ENCODE results near the gene EPHA8.

Gene EPHA8

DNA sequence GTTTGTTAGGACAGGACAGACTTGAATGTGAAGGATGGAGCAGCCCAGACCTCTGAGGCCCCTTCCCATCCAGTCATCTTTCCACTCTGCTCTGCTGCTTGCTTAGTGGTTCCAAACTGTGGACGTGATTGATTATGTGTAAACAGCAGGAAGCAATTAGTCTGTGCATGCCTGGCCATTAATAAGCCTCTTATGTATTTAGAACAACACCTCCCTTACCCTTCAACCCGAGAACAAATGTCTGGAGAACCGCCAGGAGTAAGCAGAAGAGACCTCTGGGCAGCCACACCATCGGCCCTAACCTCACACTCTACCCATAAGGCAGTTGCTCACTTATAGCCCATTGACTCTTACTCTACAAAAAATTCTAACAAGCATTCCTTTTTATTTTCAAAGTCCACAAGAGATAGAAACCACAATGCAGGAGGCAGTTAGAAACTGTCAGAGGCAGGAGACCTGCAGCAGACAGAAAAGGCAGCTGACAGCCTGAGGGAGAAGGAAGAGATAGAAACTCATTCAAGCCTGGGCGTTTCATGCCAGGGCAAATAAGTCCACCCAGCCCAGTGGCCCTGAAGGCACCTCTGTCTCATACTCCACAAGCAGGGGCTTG is 5.8 kb upstream of the EPHA8 start:
- H2AFZ ChIP-seq (ENCODE audit: low read depth, low read length), result no peak overlapping the region
- H3K27me3 ChIP-seq (ENCODE audit: insufficient read depth, low read length), result peaks cover 63% of the 10 kb centered on the region
- H3K9me3 ChIP-seq (ENCODE audit: low read length), result no peaks in the 10 kb centered on the region
- H3K4me1 ChIP-seq (ENCODE audit: insufficient read depth, low read length), result peaks cover 25% of the 10 kb centered on the region
- no peak overlapping the region for H3K4me3 ChIP-seq (ENCODE audit: low read length)
- no peaks in the 10 kb centered on the region for H3K36me3 ChIP-seq (ENCODE audit: insufficient read depth, low read length)

DNA sequence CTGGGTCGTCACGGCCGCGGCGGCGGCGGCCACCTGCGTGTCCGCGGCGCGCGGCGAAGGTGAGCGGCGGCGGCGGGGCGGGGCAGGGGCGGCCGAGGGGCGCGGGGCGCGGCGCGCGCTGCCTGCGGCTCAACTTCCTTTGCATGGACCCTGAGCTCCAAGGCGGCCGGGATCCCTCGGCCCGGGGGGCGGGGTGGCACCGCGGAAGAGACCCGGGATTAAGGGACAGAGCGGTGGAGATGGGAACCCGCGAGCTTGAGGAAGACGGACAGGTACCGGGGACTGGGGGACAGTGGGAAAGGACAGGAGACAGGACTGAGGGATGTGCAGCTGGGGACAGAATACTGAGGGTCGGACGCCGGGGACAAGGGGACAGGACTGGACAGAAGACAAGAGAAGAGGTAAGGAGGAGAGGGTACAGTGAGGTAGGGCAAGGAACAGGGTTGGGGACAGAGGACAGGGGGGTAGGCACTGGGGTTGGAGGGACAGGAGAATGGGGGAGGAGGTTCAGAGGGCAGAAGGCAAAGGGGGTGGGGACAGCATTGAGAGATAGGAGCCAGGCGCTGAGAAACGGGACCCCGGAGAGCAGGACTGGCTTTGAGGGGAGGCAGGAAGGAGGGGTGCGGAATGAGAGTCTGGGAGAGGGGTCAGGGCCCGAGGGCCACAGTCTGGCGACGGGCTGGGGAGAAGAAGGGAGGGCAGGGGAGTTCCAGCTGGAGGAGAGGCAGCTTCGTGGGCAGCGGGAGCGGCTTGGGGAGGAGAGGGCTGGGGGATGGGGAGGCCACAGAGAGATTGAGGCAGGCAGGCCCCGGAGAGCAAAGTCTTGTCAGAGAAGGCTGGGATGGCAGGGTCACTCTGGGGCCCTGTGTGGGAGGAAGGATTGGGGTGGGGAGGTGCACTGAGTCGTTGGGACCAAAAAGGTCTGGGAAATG is 648 bp downstream of the EPHA8 start:
- Histone ChIP-seq H3K4me1 (ENCODE audit: insufficient read depth, low read length) (peaks cover 15% of the 10 kb centered on the region), H3K27me3 (ENCODE audit: insufficient read depth, low read length) (peaks cover 93% of the 10 kb centered on the region), H3K4me3 (ENCODE audit: low read length) (peak overlapping the region; percentile 30), H3K9me3 (ENCODE audit: low read length) (no peaks in the 10 kb centered on the region), H3K36me3 (ENCODE audit: insufficient read depth, low read length) (no peaks in the 10 kb centered on the region), H2AFZ (ENCODE audit: low read depth, low read length) (no peak overlapping the region)

DNA sequence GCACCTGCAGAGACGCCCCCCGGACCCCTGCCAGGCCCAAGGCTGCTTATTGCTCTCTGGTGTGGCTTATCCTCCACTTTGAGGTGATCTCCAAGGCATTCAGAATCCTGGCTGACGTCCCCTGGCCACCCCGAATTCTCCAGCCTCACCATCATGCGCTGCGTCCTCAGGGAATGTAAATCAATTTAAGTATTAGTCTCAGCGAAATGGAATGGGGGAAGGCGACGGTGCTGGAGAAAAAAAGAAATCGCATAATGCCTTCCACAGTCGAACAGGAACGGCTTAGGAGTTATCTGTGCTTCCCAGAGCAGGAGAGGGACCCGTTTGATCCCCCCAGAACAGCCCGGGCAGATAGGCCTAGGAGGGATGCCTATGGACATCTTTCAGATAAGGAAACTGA is 2.9 kb downstream of the EPHA8 start:
- Histone ChIP-seq H3K36me3 (ENCODE audit: insufficient read depth, low read length) (no peaks in the 10 kb centered on the region), H2AFZ (ENCODE audit: low read depth, low read length) (no peak overlapping the region), H3K4me3 (ENCODE audit: low read length) (no peak overlapping the region)

DNA sequence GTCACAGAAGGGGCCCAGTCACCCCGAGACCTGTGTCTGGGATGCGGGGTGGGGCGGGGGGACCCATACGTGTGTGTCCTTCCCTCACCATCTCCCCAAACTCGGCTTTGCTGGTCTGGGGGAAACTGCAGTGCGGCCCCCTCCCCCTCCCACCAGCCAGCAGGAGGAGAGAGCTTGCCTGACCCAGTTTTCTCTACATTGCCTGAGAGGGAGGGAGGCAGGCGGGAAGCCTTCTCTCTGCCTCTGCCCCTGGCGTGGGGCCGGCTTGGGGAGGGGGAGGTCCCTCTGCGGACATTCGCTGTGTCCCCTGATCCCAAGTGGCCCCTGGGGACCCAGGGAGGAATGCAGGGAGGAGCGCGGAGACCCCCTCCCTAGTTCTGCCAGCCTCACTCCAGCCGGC is 3.9 kb downstream of the EPHA8 start:
- no peaks in the 10 kb centered on the region for H3K36me3 ChIP-seq (ENCODE audit: insufficient read depth, low read length)
- H3K27me3 ChIP-seq (ENCODE audit: insufficient read depth, low read length), result peaks cover 64% of the 10 kb centered on the region
- no peak overlapping the region for H3K4me3 ChIP-seq (ENCODE audit: low read length)
- no peaks in the 10 kb centered on the region for H3K9me3 ChIP-seq (ENCODE audit: low read length)
- peaks cover 15% of the 10 kb centered on the region for H3K4me1 ChIP-seq (ENCODE audit: insufficient read depth, low read length)
- no peak overlapping the region for H2AFZ ChIP-seq (ENCODE audit: low read depth, low read length)

More for the DNA sequence above, 2.9 kb downstream of the EPHA8 start:
- Histone ChIP-seq H3K9me3 (ENCODE audit: low read length) (no peaks in the 10 kb centered on the region), H3K27me3 (ENCODE audit: insufficient read depth, low read length) (peaks cover 74% of the 10 kb centered on the region), H3K4me1 (ENCODE audit: insufficient read depth, low read length) (peaks cover 15% of the 10 kb centered on the region)

DNA sequence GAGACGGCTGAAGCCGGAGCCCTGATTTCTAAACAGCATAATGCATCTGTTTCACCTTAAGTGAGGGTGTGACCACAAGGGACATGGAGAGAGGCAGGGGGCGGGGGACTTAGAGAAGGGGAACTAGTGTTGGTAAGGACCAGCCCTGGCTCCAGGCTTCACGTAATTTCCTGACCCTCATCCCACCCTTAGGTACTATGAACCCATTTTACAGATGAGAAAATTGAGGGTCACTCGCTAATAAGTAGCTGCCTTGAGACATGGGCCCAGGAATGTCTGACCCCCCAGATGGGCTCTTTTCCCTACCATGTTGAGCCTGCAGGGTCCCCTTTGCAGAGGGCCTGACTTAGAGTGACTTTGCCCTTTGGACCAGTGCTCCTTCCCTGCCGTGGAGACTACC is 4.7 kb downstream of the EPHA8 start:
- H3K27me3 ChIP-seq (ENCODE audit: insufficient read depth, low read length), result peaks cover 56% of the 10 kb centered on the region
- H2AFZ ChIP-seq (ENCODE audit: low read depth, low read length), result no peak overlapping the region
- no peak overlapping the region for H3K4me3 ChIP-seq (ENCODE audit: low read length)
- H3K4me1 ChIP-seq (ENCODE audit: insufficient read depth, low read length), result peaks cover 15% of the 10 kb centered on the region
- no peaks in the 10 kb centered on the region for H3K36me3 ChIP-seq (ENCODE audit: insufficient read depth, low read length)
- H3K9me3 ChIP-seq (ENCODE audit: low read length), result no peaks in the 10 kb centered on the region

DNA sequence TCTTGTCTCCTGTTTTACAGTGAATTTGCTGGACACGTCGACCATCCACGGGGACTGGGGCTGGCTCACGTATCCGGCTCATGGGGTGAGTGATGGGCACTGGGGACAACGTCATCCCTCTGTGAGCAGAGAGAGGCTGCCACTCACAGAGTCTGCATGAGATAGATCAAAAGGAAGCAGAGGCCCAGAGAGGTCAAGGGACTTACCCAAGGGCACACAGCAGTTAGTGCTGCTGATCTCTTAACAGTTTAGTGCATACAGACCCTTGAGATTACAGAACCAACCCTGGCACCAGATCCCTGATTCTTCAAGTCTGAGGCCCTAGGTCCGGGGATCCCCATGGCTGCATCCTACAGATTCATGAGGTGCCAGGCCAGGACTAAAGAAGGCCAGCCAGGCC is 6.0 kb downstream of the EPHA8 start:
- Histone ChIP-seq H3K4me3 (ENCODE audit: low read length) (no peak overlapping the region), H2AFZ (ENCODE audit: low read depth, low read length) (no peak overlapping the region), H3K36me3 (ENCODE audit: insufficient read depth, low read length) (no peaks in the 10 kb centered on the region), H3K27me3 (ENCODE audit: insufficient read depth, low read length) (peaks cover 48% of the 10 kb centered on the region), H3K4me1 (ENCODE audit: insufficient read depth, low read length) (peaks cover 8% of the 10 kb centered on the region), H3K9me3 (ENCODE audit: low read length) (no peaks in the 10 kb centered on the region)

DNA sequence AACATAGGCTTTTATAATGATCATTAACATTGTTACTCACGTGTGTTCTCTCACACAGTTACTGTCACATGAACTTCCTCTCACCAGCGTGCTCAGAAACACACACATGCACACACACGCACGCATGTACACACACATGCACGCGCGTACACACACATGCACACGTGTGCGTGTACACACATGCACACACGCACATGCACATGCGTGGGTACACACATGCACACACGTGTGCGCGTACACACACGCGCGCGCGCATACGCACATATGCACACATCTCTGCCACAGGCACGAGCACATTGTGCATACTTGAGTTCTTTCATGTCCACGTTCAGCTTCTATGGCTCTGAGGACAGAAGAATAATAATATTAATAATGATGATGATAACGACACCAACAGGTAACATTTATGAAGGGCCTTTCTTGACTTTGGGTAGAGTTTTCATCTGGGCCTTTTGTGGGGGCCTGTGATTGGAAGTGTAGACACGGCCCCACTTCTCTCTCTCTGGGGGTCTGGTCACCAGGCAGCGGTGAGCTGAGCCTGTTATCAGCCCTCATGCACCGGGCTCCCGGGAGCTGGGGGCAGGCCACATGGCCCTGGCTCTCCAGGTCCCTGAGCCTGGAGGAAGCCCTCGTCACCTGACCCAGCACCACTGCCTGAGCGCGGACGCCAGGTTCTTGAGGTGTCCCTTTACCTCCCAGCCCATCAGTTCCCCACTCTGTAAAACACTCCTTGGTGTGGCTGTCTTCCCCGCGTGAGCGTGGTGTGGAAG is 7.0 kb downstream of the EPHA8 start:
- Histone ChIP-seq H2AFZ (ENCODE audit: low read depth, low read length) (no peak overlapping the region), H3K9me3 (ENCODE audit: low read length) (no peaks in the 10 kb centered on the region), H3K4me3 (ENCODE audit: low read length) (no peak overlapping the region), H3K4me1 (ENCODE audit: insufficient read depth, low read length) (peaks cover 6% of the 10 kb centered on the region), H3K36me3 (ENCODE audit: insufficient read depth, low read length) (no peaks in the 10 kb centered on the region), H3K27me3 (ENCODE audit: insufficient read depth, low read length) (peaks cover 37% of the 10 kb centered on the region)

DNA sequence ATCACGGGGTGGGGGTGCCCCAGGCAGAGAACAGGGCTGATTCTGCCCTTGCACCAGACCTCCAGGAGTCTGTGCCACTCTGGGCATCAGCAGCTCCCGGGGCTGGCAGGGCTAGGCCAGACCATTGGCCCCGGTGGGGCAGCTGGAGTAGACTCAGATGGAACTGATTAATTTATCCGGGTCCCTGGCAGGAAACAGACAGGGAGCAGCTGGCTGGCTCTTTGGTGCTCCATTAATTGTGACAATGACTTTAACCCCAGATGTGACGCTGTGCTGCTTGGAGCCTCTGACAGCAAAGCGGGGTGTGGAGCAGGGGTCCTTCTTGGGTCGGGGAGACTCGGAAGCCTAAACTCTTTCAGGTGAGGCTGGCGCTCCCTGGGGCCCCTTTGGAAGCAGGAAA is 9.5 kb downstream of the EPHA8 start:
- H3K4me1 ChIP-seq (ENCODE audit: insufficient read depth, low read length), result no peaks in the 10 kb centered on the region
- no peaks in the 10 kb centered on the region for H3K36me3 ChIP-seq (ENCODE audit: insufficient read depth, low read length)
- H3K4me3 ChIP-seq (ENCODE audit: low read length), result no peak overlapping the region
- H3K27me3 ChIP-seq (ENCODE audit: insufficient read depth, low read length), result peaks cover 13% of the 10 kb centered on the region
- no peak overlapping the region for H2AFZ ChIP-seq (ENCODE audit: low read depth, low read length)
- H3K9me3 ChIP-seq (ENCODE audit: low read length), result no peaks in the 10 kb centered on the region

DNA sequence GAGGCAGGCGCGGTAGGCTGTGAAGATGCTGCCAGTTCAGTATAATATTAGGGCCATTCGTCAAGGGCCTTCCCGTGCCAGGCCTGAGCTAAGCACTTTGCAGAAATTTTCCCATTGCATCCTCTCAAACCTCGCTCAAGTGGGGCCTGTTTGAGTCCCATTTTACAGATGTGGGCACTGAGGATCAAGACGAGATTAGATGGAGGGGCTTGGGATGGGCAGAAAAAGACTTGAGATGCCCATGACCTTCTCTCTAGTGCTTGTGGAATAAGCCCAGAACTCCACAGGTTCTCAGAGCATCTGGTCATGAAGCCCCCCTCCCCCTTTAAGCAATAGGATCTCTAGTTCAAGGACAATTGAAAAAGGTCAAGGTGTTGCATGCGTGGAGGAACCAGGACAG is 9.9 kb downstream of the EPHA8 start:
- no peaks in the 10 kb centered on the region for H3K9me3 ChIP-seq (ENCODE audit: low read length)
- H2AFZ ChIP-seq (ENCODE audit: low read depth, low read length), result no peak overlapping the region
- H3K4me3 ChIP-seq (ENCODE audit: low read length), result no peak overlapping the region
- H3K27me3 ChIP-seq (ENCODE audit: insufficient read depth, low read length), result peaks cover 9% of the 10 kb centered on the region
- H3K36me3 ChIP-seq (ENCODE audit: insufficient read depth, low read length), result no peaks in the 10 kb centered on the region
- H3K4me1 ChIP-seq (ENCODE audit: insufficient read depth, low read length), result no peaks in the 10 kb centered on the region

DNA sequence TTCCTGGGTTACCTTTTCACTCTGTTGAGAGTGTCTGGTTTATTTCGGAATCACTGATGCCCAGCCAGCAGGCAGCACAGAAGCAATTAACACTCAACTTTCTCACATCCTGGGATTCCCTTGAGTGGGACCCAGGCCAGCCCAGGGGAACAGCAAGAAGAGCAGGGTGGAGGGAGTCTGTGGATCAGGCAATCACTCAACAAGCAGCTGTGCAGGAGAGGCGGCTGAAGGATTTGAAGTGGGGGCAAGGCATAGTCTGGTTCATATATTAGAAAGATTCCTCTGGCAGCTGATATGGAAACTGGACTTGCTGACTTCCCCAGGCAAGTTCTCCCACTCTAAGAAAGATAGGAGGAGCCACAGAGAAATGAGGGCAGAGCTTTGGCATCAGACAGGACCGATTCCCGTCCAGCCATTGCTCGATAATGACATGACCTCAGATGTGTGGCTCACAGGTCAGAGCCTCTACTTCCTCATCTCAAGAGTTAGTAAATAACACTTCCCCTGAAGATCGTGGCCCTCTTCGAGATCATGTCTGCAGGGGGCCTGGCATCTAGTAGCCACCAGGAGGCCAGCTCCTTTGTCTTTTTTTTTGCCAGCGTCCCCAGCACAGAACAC is 12.4 kb downstream of the EPHA8 start:
- Histone ChIP-seq H3K27me3 (ENCODE audit: insufficient read depth, low read length) (no peaks in the 10 kb centered on the region), H3K4me3 (ENCODE audit: low read length) (no peak overlapping the region), H2AFZ (ENCODE audit: low read depth, low read length) (no peak overlapping the region), H3K9me3 (ENCODE audit: low read length) (no peaks in the 10 kb centered on the region), H3K4me1 (ENCODE audit: insufficient read depth, low read length) (no peaks in the 10 kb centered on the region), H3K36me3 (ENCODE audit: insufficient read depth, low read length) (no peaks in the 10 kb centered on the region)

DNA sequence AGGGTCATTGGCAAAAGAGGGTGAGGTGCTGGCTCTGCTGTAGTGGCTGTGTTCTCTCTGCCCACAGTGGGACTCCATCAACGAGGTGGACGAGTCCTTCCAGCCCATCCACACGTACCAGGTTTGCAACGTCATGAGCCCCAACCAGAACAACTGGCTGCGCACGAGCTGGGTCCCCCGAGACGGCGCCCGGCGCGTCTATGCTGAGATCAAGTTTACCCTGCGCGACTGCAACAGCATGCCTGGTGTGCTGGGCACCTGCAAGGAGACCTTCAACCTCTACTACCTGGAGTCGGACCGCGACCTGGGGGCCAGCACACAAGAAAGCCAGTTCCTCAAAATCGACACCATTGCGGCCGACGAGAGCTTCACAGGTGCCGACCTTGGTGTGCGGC is 12.9 kb downstream of the EPHA8 start:
- H3K27me3 ChIP-seq (ENCODE audit: insufficient read depth, low read length), result no peaks in the 10 kb centered on the region
- H3K4me3 ChIP-seq (ENCODE audit: low read length), result no peak overlapping the region
- no peaks in the 10 kb centered on the region for H3K9me3 ChIP-seq (ENCODE audit: low read length)
- H3K36me3 ChIP-seq (ENCODE audit: insufficient read depth, low read length), result no peaks in the 10 kb centered on the region
- no peaks in the 10 kb centered on the region for H3K4me1 ChIP-seq (ENCODE audit: insufficient read depth, low read length)
- H2AFZ ChIP-seq (ENCODE audit: low read depth, low read length), result no peak overlapping the region

DNA sequence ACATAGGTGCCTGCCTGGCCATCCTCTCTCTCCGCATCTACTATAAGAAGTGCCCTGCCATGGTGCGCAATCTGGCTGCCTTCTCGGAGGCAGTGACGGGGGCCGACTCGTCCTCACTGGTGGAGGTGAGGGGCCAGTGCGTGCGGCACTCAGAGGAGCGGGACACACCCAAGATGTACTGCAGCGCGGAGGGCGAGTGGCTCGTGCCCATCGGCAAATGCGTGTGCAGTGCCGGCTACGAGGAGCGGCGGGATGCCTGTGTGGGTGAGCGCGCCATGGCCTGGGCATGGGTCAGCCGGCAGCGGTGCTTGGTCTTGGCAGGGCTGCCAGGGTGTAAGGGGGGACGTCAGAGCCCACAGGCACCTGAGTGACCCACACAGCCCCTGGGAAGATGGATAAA is 13.3 kb downstream of the EPHA8 start:
- Histone ChIP-seq H3K36me3 (ENCODE audit: insufficient read depth, low read length) (no peaks in the 10 kb centered on the region), H3K4me1 (ENCODE audit: insufficient read depth, low read length) (no peaks in the 10 kb centered on the region), H3K9me3 (ENCODE audit: low read length) (no peaks in the 10 kb centered on the region), H3K4me3 (ENCODE audit: low read length) (no peak overlapping the region), H3K27me3 (ENCODE audit: insufficient read depth, low read length) (no peaks in the 10 kb centered on the region), H2AFZ (ENCODE audit: low read depth, low read length) (no peak overlapping the region)
